Dermis blood vessel endothelial cell (primary cell): ENCODE measurements around the gene SRRD. TPM values are rescaled to one million over a fixed set of nuclear protein-coding genes. Genes with fewer than 3 reads are reported as not detected.
A peak's percentile ranks its signal among the peaks of the same experiment; 100 is the strongest.

Source experiments
- DNase-seq: peaks from one replicate; pipeline ENCODE4 v3.0.0; 2010
- total RNA-seq: library from RNA; depleted of rRNA; stranded (reverse); fragments of >200 nt; gene quantifications from 2 replicates; pipeline ENCODE4 v1.2.3, GENCODE V29; 2014

Gene SRRD
- total RNA-seq, 1 donor from 2014 or later = 21.1 TPM

- no peak for DNase-seq
These were observed 29.7 kb upstream of the SRRD start for GRCh38 chr22:26453812-26454500.

GRCh38 chr22:26457661-26458272 is 25.9 kb upstream of the SRRD start:
- DNase-seq = no peak

- no peak for DNase-seq
These were observed 23.5 kb upstream of the SRRD start for GRCh38 chr22:26460202-26460601.

DNA sequence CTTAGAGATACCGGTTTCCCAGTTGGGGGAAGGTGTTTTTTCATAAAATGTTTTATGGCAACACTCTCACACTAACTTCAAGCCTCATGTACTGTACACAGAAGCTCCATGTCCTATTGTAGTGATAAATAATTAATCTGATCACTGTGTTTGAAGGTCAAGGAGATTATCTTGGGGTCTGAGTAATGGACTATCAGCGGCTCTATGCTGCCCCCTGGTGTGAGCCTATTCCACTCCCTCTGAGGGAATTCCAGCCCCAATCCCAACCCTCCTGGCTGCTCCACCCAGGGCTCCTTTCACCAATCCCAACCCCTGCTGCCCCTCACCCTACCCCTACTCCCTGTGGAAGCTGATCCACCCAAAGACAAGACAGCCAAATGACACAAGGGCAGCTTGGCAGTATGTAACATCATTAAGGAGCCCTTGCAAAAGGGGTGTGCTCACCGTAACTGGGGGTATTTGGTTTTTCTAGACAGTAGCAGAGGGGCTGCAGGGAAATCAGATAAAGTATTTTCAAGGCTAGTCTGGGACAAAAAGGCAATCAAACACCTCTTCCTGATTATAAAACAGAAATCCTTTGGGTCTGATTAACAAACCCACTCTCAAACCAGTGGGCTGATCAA is 22.4 kb upstream of the SRRD start:
- DNase-seq = peak; percentile 72

- DNase-seq = no peak
These were observed 21.6 kb upstream of the SRRD start for GRCh38 chr22:26462051-26462450.

GRCh38 chr22:26462641-26463040 is 21.0 kb upstream of the SRRD start:
- no peak for DNase-seq

GRCh38 chr22:26463101-26463661 is 20.5 kb upstream of the SRRD start:
- DNase-seq = no peak

DNA sequence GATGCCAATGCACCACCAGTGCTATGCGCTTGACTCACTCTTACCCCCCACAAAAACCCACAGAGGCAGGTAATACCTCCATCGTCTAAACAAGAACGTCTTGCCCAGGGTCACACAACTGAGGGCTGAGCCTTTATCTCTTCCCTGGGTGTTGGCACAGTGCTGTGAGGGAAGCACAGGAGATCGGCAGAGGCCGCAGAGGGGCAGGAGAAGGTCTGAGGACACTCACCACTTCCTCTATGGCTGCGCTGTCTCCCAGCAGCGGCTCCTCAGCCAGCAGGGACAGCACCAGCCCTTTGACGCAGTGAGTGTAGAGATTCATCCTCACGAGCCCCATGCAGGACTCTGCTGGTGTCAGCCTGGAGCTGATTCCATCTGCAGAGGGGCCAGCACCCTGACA is 20.0 kb upstream of the SRRD start:
- no peak for DNase-seq

DNA sequence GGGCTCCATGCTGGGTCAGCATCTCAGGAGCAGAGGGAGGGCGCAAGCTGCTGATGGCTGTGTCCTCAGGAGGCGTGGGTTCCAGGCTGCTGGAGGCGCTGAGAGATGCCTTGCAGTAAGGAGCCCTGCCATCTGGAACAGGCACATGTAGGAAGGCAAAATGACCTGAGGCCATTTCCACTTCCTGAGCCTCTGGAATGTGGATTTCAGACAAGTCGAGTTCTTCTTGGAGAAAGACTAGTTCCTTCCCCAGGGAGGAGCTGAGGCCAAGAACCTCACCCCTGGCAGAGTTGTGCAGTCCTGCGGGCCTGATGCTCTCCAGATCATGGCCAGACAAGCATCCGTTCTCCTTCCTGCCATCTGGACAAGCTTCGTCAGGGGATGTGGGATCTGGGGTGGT is 19.4 kb upstream of the SRRD start:
- peak; percentile 73 for DNase-seq

GRCh38 chr22:26466196-26466595 is 17.5 kb upstream of the SRRD start:
- no peak for DNase-seq

DNA sequence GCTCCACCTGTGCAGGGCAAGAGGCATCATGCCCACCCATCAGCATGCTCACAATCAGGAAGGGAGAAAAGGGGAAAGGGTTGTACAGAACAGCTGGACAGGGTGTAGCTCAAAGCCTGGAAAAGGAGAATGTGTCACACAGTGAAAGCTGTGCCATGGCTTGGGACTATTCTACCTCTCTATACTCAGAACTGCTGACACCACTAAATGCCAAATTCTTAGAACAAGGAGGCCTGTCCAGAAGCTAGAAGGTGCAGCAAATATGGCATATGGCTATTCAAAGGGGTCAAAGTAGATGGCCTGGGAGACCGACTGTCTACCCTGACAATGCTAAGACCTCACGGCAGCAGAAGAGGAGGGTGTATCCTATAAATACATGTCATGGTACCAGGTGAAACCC is 12.9 kb upstream of the SRRD start:
- DNase-seq = no peak

DNA sequence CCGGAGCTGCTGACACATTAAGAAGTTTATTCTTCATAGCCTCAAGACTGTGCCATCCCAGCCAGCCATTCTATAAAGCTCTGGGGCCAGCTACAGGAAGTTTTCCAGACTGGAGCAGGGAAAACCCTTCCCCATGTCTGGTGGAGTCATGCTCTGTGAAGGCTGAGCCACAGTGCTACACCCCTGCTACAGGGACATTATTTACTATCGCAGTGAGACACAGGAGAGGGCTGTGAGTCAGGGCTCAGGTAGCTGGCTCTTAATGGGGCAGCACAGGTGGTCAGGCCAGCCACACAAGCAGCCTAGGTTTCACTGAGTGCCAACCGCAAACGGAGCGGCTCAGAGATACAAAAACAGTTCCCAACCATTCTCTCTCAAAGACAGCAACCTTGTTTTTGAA is 12.2 kb upstream of the SRRD start:
- peak; percentile 90 for DNase-seq

DNA sequence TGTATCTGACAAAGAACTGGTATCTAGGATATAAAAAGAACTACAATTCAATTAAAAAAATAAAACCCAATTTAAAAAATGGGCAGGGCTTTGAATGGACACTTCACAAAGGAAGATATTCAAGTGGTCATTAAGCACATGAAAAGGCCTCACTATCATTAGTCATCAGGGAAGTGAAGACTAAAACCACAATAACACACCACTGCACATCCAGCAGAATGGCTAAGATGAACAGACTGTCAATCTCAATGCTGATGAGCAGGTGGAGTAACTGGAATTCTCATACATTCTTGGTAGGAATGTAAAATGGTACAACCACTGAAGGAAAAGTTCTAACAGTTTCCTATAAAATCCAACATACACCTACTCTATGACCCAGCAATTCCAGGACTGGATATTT is 9.0 kb upstream of the SRRD start:
- peak; percentile 42 for DNase-seq

GRCh38 chr22:26476705-26477340 is 6.9 kb upstream of the SRRD start:
- no peak for DNase-seq

- no peak for DNase-seq
These were observed 6.3 kb upstream of the SRRD start for GRCh38 chr22:26477341-26477731.

GRCh38 chr22:26479043-26479791 is 4.5 kb upstream of the SRRD start:
- DNase-seq = peak; percentile 32

DNA sequence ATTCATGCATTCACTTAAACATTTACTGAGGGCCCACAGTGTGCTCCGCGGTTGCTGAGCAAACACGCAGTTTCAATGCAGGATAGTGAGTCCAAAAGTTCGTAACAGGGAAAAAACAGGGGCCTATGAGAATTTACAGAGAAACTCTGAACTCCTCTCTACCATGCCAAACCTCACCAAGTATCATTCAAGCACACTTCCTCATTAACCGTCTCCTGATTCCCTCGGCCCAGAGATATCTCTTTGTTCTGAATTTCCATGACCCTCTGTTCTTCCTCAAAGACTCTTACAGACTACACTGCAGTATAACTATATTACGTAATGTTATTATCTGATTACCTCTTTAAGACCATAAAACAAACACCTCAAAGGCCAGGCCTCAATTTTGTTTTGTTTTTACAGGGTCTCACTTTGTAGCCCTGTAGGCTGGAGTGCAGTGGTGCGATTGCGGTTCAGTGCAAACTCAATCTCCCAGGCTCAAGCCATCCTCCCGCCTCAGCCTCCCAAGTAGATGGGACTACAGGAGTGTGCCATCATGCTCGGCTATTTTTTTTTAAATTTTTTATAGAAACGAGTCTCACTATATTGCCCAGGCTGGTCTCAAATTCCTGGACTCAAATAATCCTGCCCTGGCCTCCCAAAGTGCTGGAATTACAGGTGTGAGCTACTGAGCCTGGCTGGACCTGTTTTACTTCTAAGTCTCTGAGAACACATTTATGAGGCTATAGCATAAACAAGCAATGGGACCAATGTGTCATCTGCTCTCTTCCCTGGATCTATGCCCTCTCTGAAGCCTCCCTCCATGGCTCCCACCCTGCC is 3.7 kb upstream of the SRRD start:
- DNase-seq = peak; percentile 18

GRCh38 chr22:26480611-26480932 is 3.1 kb upstream of the SRRD start:
- no peak for DNase-seq

DNA sequence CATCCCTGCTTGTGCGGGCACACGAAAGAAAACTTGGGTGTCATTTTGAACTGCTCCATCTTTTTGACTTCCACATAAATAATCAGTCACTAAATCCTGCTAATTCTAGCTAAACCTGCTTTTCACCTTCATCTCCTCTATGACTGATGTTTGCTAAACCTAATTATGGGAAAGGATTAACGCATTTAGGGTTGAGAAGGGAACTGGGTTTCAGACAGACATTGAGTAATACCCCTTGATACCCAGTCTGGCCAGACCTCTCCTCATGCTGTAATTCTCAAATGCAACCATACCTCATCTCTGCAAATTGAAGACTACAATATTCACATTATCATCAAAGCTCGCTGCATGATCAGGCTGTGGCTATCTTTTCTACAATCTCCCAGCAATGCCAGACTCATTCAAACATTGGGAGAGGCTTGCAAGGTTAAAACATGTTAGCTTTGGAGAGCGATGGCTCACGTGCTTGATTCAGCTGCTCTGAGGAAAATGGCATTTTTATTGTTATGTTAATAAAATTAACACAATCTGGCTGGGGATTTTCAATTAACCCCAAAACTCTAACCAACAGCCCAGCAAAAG is 2.5 kb upstream of the SRRD start:
- no peak for DNase-seq

DNA sequence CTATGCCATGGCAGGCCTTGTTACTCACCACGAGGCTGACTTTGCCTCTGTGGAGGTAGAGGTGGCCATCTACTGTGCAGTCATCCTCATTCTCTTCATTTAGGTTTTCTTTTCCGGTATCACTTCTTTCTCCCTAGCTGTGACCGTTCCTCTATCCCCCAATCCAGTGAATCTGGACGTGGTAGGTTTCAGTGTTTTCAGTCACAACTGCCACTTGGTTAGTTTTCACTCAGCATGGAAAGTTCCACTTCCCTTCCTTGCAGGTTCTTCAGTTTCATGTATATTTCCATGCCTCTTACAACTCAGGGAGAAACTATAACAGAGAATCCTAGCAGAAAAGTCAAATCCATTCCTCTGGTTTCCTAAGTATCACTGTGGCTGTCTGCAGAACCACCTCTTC is 2.0 kb upstream of the SRRD start:
- no peak for DNase-seq

DNA sequence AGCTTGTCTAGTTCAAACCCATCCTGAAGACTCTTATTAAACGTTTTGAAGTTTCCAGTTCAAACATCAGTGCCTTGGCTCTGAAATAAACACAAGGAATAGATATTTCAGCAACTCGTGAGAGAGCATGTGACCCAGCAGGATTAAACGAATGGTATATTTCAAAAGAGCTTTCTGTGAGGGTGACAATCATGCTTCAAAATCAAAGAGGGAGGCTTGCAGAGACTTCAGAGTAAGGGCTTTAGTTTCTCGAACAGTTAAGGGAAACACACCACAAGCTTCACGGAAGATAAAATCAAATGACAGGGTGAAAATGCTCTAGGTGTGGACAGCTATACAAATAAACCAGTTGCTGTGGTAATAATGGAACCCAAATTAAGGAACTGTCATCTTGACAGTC is 1.5 kb upstream of the SRRD start:
- DNase-seq = no peak

- no peak for DNase-seq
These were observed 636 bp upstream of the SRRD start for GRCh38 chr22:26483043-26483438.
